ENCODE measurements around the gene SRGAP2B.
"Not testable (repeated sequence)": the region's sequence is repeated elsewhere in the genome, so short reads cannot be mapped to it uniquely, and the experiment has no call there.

The SRGAP2B gene

DNA sequence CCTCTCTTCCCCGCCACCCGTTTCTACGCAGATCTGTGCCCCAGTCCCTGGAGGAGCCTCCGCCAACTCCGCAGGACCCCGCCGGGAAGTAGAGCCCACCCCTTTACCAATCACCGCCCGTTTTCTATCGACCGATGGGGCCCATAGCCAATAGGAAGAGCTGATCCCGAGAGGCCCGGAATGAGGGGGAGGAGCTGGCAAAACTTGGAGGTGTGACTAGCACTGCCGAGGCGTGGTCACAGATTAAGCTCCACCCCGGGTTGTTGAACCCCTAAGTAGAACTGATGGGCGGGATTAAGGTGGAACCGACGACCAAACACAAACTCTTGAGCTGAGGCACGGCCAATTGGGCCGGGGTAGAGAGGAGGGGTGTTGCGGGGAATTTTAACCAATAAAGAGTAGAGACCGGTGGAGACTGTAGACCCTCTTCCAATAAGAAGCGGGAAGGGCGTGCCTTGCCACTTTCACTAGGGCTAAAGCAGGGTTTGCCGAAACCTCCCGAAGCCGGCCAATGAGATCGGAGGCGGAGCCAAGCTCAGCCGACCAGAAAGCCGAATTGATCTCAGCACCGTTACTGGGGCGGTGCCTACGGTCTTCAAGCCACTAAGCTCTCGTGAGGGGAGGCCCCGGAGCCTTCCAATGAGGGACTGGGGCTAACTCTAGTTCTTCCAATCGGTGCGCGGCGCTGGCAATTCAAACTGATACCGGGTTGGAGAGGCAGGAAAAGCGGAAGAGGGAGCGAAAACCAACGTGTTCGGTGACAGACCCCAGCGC lies at the start of gene SRGAP2B, which contains the start of gene FAM72D:
SRGAP2B (minus strand) TSS at position 45 of the 774 bp plus-strand sequence. CDS start 2,427 bp downstream, outside the sequence.
FAM72D (plus strand) TSS at position 691 of the 774 bp plus-strand sequence. CDS start 874 bp downstream, outside the sequence.
- not testable (repeated sequence) for DNase-seq (ENCODE audit: low read depth)

DNA sequence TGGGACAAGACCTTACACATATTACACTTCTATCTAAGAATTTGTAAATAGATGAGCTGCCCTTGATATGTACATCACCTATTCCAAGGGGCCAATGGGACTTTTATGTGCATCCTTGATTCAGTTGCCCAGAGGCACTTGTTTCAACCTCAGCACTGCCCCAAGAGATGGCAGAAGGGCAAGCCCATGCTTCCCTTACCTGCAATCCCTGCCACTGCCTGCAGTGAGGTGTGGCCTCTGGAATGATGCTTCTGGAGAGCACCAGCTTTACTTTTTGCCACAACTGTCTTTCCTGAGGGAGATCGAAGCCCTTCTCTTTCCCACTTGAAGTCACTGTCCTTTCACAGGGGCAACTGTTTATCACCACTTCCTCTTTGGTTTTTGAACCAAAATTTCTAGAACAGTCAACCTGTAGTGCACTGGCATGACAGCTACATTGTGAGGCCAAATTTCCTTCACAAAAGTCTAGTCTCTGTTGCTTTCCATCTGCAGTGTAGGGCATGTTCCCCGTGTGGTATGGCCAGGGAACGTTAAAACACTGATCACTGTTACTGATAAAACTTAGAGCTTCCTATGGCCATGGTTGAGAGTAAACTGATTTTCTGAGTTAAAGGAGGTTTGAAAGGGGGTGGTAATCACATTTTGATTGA lies 49.3 kb upstream of the SRGAP2B start:
- not testable (repeated sequence) for DNase-seq (ENCODE audit: low read depth)

DNA sequence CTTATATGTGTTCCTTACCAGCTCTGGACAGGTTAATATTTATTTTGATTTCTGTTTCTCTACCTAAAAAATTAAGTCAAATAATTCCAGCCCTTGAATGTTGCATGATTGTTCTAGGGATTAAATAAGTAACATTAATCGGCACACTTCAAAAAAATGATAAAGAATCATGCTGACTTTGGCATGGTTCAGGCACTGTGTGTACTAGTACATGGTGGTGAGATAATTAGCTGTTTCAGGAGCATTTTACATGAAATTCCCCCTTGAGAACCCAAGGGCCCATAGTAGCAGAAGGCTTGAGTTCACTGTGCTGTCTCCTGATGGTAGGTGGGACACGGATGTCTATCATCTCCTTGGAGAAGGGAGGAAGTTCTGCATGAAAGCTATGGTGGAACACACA lies 45.4 kb upstream of the SRGAP2B start:
- not testable (repeated sequence) for DNase-seq (ENCODE audit: low read depth)

DNA sequence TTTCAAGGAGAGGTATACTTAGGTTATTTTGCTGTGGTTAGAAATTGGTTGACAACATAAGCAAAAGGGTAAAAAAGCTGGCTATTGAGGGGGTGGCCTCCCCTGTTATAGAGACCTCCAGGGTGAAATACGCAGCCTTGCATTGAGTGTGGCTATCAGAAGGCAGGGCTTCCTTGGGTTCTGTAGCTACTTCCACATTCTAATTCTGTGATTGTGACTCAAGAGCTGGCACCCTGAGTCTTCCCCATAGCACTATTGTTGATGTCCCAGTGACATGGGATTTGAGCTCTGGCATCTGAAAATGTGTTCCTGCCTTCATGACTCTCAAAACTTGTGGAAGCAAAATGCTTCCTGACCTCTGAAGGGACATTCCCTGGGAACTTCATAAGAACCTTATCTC lies 39.3 kb upstream of the SRGAP2B start:
- DNase-seq (ENCODE audit: low read depth) = not testable (repeated sequence)

DNA sequence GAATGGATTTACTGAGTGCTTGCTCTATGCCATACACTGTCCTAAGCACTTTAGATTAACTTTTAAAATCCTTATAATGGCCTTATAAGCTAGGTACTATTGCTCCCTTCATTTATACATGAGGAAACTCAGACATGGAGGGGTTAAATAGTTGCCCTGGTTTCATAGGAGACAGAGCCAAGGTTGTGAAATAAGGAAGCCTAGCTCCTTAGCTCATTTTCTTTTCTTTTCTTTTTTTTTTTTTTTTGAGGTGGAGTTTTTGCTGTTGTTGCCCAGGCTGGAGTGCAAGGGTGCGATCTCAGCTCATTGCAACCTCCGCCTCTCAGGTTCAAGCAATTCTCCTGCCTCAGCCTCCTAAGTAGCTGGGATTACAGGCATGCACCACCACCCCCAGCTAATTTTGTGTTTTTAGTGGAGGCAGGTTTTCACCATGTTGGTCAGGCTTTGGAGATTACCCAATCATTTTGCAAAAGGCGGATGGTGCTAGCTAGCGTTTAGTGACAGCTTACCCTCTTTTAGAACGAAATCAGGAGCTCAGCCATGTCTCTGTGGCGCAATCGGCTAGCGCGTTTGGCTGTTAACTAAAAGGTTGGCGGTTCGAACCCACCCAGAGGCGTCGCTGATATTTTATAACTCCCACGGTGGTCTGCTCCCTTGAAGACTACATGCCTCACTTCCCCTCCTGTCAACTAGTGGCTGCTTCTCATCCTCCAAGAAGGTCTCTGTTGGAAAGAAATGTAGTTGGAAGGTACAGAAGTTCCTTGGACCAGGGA lies 33.8 kb upstream of the SRGAP2B start:
- DNase-seq (ENCODE audit: low read depth) = not testable (repeated sequence)

DNA sequence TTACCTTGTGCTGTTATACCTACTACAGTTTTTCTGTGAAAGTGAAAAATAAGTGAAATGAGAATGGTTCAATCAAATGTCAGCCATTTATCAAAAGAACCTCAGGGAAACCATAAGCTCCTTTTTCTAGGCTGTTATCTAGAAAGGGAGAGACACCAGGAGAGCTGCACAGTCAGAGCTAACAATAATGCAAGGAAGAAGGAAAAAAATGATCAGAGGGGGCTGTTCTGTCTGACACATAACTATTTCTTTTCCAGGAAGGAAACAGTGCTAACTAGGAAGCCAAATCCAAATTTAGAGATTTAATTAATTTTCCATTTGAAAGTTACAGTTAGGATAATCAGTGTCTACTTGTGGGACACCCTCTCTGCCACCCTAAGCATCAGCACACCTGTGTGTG lies 32.0 kb upstream of the SRGAP2B start:
- not testable (repeated sequence) for DNase-seq (ENCODE audit: low read depth)

DNA sequence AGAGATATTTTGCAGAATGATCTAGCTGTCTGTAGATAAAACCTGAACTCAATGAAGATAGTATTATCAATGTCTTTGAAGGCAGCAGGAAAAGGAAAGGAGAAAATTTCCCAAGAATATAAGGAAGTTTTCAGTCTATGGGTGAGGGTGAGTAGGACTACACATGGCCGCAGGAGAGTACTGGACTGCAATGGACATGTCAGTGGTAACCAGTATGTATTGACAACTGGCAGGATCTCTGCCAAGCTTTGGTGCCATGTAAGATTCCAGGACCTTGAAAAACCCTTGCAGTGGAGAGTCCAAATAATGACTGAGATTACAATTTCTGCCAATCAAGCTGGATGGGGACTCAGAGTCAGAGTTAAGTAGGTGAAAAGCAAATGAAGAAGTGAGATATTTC lies 30.0 kb upstream of the SRGAP2B start:
- DNase-seq (ENCODE audit: low read depth) = not testable (repeated sequence)

DNA sequence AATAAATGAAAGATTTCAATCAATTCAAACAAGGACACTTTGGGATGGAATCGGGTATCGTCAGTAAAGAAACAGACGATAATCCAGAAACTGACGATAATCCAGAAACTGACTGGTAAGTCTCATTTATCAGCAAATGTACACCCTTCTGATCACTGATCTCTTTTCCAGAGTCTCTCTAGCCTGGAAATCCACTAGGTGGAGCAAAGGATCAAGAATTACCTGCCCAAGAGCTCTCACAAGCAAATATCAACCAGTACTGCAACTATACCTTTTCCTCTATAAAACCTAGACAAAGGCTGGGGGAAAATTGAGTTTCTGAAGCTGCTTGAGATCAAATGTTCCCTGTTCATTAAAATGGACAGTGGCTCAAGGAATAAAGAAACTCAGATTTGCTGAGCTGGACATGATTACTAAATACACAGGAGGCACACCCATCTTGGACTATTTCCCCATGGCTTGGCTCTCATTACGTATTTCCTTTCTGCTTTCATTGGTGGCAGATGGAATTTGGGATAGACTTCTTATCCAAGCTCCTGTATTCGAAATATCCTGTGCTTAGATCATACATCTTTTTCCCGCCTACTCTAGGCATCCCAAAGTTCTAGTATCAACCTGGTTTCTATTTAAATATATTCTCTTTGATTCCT lies 29.0 kb upstream of the SRGAP2B start:
- not testable (repeated sequence) for DNase-seq (ENCODE audit: low read depth)

DNA sequence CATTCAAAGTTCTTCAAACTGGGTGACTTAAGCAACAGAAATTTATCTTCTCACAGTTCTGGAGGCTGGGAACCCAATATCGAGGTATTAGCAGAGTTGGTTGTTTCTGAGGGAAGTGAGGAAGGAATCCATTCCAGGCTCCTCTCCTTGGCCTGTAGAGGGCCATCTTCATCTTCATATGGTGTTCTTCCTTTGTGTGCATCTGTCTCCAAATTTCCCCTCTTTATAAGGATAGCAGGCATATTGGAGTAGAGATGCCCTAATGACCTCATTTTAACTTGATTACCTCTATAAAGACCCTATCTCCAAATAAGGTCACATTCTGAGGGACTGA lies 27.9 kb upstream of the SRGAP2B start:
- DNase-seq (ENCODE audit: low read depth) = not testable (repeated sequence)

DNA sequence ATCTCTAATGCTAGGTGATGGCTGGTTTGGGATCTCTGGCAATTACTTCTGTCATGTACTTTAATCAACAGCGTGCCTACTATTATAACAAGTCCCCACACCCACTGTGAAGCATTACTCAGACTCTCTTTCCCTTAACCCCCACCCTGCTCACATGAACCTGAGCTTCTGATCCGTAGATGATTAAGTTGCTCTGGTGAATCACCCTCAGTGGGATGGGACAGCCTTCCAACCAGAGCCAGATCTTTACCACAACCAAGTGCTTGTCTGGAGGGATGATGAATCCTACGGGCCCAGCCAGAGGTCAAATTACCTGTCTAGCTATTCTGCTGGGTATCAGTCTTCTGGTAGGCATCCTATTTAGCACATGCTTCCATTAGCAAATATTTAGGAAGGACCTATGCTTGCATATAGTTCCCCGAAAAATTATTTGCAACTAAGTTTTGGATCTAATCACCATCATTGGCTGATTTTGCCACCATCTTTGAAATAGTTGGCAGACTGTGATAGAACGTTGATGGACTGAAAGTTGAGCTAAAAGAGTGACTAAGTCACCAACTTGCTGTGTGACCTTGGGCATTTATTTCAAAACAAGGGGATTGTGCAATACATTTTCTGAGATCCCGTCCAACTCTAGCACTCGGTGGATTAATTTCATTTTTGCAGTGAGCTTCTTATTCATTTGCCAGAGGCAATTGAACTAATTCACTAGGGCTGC lies 27.4 kb upstream of the SRGAP2B start:
- DNase-seq (ENCODE audit: low read depth) = not testable (repeated sequence)

DNA sequence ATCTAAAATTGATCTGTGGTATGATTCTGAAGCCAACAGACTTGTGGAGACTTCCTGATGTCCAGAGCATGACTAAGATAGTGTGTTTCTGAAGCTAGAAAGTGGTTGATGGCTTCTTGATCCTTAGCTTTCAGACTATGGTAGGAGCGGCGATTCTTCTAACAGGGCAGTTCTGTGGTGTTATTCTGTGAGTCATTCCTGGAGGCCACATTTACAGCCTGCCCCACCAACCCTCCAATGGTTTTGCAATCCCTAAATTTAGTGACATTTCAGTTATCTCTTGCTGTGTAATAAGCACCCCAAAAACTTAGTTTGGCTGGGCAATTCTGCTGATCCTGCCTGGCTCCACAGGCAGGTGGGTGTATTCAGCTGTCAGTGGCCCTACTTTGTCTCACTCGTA lies 24.7 kb upstream of the SRGAP2B start:
- not testable (repeated sequence) for DNase-seq (ENCODE audit: low read depth)

DNA sequence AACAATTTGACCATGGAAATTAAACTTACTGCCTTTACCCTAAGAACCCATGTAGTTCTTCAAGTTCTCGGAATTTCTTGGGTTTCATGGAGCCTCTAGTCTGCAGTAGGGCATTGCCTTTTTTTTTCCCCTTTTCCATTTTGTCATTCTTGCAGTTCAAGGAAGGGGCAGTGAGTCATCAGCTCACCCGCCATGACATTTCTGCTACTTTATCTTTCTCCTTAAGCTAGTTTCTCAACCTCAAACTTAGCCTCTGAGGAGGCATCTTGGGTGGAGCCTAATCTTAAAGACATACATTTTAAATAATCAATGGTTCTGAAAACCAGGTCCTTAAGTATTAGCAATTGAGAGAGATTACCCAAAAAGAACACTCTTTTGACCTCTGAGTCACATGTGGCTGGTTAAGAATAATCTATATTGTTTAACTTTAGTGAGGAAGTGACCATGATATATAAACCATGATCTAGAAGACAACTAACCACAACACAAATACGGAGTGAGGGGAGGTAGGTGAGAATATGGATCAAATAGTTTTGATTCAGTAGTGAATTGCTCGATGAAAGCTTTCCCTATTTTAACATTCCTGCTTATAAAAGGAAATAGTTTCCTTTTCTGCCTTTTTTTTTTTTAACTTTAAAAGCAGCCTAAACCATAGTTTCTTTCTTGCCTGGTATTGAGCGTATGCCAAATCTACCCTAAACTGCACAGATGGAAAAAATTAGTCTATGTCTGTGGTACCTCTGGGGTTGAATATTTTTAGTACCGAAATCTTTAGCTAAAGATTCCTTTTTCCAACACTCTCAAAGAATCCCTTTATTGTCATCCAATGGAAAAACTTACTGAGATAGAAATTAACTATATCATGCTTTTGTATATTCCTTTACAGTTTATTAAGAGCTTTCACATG lies 20.7 kb upstream of the SRGAP2B start:
- not testable (repeated sequence) for DNase-seq (ENCODE audit: low read depth)

DNA sequence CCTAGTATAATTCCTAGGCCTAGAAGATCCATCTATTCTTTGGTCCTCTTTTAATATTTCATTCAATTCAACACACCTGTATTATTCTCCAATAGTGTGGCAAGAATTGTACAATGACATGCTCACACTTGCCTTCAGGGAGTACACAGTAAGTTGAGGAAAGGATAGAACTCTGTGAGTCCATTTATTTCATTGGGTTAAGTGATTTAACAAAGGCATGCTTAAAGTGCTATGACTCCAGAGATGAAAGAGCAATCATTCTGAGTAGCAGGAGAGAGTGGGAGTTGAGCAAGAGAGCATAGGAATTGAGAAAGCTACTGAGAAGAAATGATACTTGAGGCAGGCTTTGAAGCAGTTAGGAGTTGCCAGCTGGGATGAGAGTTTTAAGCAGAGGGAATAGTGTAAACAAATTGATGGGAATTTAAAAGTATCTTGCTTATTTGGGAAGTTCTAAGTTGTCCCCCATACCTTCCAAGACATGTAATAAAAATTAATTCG lies 19.5 kb upstream of the SRGAP2B start:
- DNase-seq (ENCODE audit: low read depth) = not testable (repeated sequence)

DNA sequence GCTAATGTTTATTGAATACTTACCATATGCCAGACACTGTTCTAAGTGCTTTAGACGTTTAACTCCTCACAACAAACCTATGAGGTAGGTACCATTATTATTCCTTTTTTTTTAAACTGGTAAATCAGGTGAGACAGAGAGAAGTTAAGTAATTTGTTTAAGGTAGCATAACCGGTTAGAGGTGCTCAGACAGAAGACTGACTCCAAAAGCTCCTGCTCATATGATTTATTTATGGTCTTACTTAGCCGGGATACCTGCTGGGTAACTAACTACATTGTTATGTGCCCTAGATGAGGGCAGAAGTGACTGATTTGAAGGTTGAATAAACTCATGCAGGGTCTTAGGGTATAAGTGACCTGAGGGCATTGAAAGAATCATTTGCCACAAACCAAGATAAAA lies 17.6 kb upstream of the SRGAP2B start:
- not testable (repeated sequence) for DNase-seq (ENCODE audit: low read depth)

DNA sequence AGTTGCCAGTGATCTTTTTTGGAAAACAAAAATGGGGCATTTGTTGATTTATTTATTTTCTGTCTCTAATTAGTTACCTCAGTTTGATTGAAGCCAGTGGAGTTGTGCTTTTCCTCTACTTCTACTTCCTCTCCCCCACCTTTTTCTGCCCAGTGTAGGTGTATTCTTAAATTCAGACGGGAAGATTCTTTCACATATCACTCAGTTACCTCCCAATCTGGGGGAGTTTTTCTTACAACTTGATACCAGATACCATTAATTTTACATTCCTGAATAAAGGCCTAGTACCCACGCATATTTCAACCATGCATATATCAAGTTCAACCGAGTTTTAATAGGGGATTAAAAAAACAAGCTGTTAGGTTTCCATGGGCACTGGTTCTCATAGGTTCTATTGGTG lies 16.5 kb upstream of the SRGAP2B start:
- not testable (repeated sequence) for DNase-seq (ENCODE audit: low read depth)

DNA sequence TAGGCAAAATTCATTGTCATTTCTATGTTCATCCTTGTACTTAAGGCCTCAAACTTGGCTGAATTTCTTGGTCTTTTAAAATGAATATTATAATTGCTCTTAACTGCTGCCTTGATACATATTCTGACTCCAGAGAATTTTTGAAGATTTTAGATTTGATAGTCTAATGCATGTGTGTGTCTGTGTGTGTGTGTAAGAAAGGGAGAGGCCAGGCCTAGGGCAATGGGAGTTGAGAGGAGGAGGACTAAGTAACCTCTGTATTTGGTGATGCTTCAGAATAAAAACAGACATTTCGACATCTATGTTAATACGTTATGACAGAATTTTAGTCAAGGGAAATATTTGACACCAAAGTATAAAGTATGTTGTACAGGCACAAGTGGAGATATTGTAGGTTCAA lies 8.2 kb upstream of the SRGAP2B start:
- not testable (repeated sequence) for DNase-seq (ENCODE audit: low read depth)

DNA sequence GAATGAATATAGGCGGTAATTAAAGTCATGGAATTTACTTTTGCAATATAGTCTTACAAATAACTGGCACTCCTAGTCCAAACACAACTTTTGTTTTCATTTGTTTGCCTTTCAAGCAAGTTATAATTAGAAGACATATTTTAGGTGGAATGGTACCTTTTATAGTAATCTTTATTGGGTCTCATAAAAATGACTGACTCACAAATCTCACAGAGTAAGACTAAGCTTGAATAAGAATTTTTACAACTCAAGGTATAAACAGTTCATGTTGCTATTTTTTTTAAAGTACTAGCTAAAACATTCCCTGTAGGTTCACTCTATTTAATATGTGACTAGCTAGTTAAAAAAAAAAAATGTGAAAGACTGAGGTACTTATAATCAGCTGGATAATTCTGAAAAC lies 6.6 kb upstream of the SRGAP2B start:
- not testable (repeated sequence) for DNase-seq (ENCODE audit: low read depth)

DNA sequence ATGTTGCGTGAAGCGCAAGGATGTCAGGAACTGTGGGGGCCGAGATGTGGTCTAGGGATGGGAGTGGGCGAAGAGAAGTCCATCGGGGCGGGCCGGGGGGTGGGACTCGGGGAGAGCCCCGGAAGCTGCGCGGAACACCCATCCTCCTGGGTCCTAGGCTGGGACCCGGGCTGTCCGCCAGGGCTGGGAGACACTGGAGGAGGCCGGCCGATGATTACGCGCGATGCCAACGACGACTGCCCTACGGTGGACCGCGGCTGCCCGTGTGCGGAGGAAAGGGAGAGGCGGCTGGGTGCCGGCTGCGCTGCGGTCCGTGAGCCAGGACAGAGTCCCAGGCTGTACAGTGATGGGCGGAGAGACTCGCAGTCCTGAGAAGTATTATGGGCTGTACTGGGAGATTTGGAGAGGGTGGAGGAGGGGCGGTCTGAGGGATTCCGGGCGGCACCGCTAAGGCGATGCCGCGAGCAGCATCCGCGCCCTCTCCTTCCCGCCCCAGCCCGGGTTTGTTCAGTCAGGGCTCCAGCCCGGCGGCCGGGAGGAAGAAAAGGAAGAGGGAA lies 395 bp downstream of the SRGAP2B start:
- not testable (repeated sequence) for DNase-seq (ENCODE audit: low read depth)

DNA sequence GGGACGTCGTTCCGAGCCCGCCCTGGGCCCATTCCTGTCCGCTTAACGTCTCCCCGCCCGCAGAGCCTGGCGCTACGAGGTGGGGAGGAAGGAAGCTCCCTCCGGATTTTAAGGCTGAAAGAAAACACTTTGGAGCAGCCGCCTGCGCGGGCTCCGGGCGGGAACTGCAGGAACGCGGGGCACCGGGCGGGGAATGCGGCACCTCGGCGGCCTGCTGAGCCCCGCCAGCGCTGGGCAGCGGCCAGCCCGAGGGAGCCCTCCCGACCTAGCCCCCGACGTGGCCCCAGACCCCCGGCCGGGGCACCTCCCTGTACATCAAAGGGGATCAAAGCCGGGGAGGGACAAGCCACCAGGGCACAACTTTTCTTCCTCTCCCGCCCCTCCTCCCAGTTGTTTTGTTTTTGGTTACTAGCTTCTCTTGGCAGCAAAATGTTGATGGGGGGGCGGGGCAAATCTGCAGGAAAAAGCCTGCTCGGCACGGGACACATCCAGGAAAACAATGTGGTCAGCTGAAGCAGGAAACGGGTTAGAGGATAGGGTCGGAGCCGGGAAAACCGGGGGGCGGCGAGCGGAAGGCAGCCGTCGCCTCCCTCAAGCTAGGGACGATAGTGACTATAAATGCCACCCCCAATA lies 1.5 kb downstream of the SRGAP2B start:
- DNase-seq (ENCODE audit: low read depth) = not testable (repeated sequence)

Measured in CMK (cell line).